DND-41 (cell line): Measurements from ENCODE around the gene ZXDC.

ENCODE experiments used
- ATAC-seq: fragments of 200-7000 bp; cut with Tn5 transposase; 3 replicates; pipeline ENCODE4 v1.9.1; 2021; ENCODE audit warnings: low read depth; ENCODE audit not compliant: insufficient read depth
- DNase-seq: peaks from one replicate; pipeline ENCODE4 v3.0.0-alpha.2; 2020
- H2AFZ ChIP-seq: 2 replicates; pipeline ENCODE4 v1.6.0; 2012; ENCODE audit warnings: low read depth, low read length
- H3K27ac ChIP-seq: 2 replicates; pipeline ENCODE4 v1.5.1; 2012; ENCODE audit warnings: low read length, inconsistent platforms
- H3K27me3 ChIP-seq: fragments of 200-600 bp; sonication (generic); 2 replicates; pipeline ENCODE4 v1.6.0; 2012; ENCODE audit warnings: low read length, mild to moderate bottlenecking, inconsistent platforms; ENCODE audit not compliant: insufficient read depth, poor library complexity
- H3K36me3 ChIP-seq: 2 replicates; pipeline ENCODE4 v1.5.1; 2012; ENCODE audit warnings: low read length, inconsistent platforms; ENCODE audit not compliant: insufficient read depth
- H3K4me1 ChIP-seq: 2 replicates; pipeline ENCODE4 v1.5.1; 2012; ENCODE audit warnings: mild to moderate bottlenecking, low read length; ENCODE audit not compliant: insufficient read depth
- H3K4me2 ChIP-seq: 2 replicates; pipeline ENCODE4 v1.6.0; 2012; ENCODE audit warnings: mild to moderate bottlenecking, moderate library complexity, low read length, inconsistent platforms; ENCODE audit not compliant: insufficient read depth
- H3K4me3 ChIP-seq, 2 experiments: fragments of 200-600 bp in 1 of 2; shearing (Covaris generic) in 1 of 2; 2 replicates each; pipeline ENCODE4 v1.5.1; 2012 to 2016; ENCODE audit warnings: inconsistent platforms in 2 of 2, low read length in 2 of 2, mild to moderate bottlenecking in 2 of 2, low read depth in 1 of 2, moderate library complexity in 1 of 2
- H3K79me2 ChIP-seq: 2 replicates; pipeline ENCODE4 v1.6.0; 2012; ENCODE audit warnings: low read length, inconsistent platforms; ENCODE audit not compliant: insufficient read depth
- H3K9ac ChIP-seq: 2 replicates; pipeline ENCODE4 v1.6.0; 2012; ENCODE audit warnings: low read depth, mild to moderate bottlenecking, inconsistent platforms, low read length, moderate library complexity
- H3K9me3 ChIP-seq: 2 replicates; pipeline ENCODE4 v1.5.1; 2012; ENCODE audit warnings: low read length, moderate library complexity, mild to moderate bottlenecking, inconsistent platforms; ENCODE audit not compliant: insufficient read depth, severe bottlenecking
- H4K20me1 ChIP-seq: 2 replicates; pipeline ENCODE4 v1.6.0; 2012; ENCODE audit warnings: low read length; ENCODE audit not compliant: insufficient read depth
- CTCF ChIP-seq: IDR thresholded peaks from 2 replicates; pipeline ENCODE4 v1.5.1; 2012; ENCODE audit warnings: borderline replicate concordance, low read length, moderate library complexity, mild to moderate bottlenecking; ENCODE audit not compliant: poor library complexity, severe bottlenecking; ENCODE audit errors: extremely low read depth
- EZH2 ChIP-seq: IDR thresholded peaks from 3 replicates; pipeline ENCODE4 v1.6.1; 2012; ENCODE audit warnings: borderline replicate concordance, low read depth, mild to moderate bottlenecking, moderate library complexity, low read length, inconsistent platforms; ENCODE audit not compliant: severe bottlenecking

ZXDC gene

GRCh38 chr3:126469479-126469878 lies 6.2 kb downstream of the ZXDC start:
- H3K9me3 ChIP-seq = no peaks in the 10 kb centered on the region
- no peak overlapping the region for H3K27ac ChIP-seq
- no peak for TF ChIP-seq CTCF
- TF ChIP-seq EZH2 = no peak
- no peaks in the 10 kb centered on the region for H3K27me3 ChIP-seq
- H3K4me3 ChIP-seq = no peak overlapping the region
- no peak for ATAC-seq
- no peak overlapping the region for H2AFZ ChIP-seq
- H3K79me2 ChIP-seq = peaks cover 95% of the 10 kb centered on the region
- H3K4me1 ChIP-seq = peaks cover 35% of the 10 kb centered on the region
- H3K36me3 ChIP-seq = peaks cover 93% of the 10 kb centered on the region
- no peak overlapping the region for H3K4me2 ChIP-seq
- no peak overlapping the region for H3K9ac ChIP-seq
- no peak for DNase-seq
- peaks cover 90% of the 10 kb centered on the region for H4K20me1 ChIP-seq

GRCh38 chr3:126468028-126468891 lies 7.4 kb downstream of the ZXDC start:
- Histone ChIP-seq H2AFZ (no peak overlapping the region), H3K4me1 (peaks cover 23% of the 10 kb centered on the region), H3K27ac (no peak overlapping the region), H3K79me2 (peaks cover 90% of the 10 kb centered on the region), H3K4me3 (no peak overlapping the region), H3K36me3 (peaks cover 98% of the 10 kb centered on the region), H3K9me3 (no peaks in the 10 kb centered on the region), H3K27me3 (no peaks in the 10 kb centered on the region), H4K20me1 (peaks cover 88% of the 10 kb centered on the region), H3K4me2 (no peak overlapping the region), H3K9ac (no peak overlapping the region)
- no peak for DNase-seq
- no peak for TF ChIP-seq EZH2
- ATAC-seq = no peak

- Histone ChIP-seq H3K36me3 (peaks cover 97% of the 10 kb centered on the region), H2AFZ (no peak overlapping the region), H3K9ac (no peak overlapping the region), H3K4me1 (peaks cover 16% of the 10 kb centered on the region), H3K4me3 (no peak overlapping the region), H3K27ac (no peak overlapping the region), H4K20me1 (peaks cover 83% of the 10 kb centered on the region), H3K4me2 (no peak overlapping the region), H3K79me2 (peaks cover 86% of the 10 kb centered on the region), H3K9me3 (no peaks in the 10 kb centered on the region), H3K27me3 (no peaks in the 10 kb centered on the region)
- ATAC-seq = no peak
- TF ChIP-seq CTCF (no peak), EZH2 (no peak)
- no peak for DNase-seq
Observed at GRCh38 chr3:126467611-126467955, 8.1 kb downstream of the ZXDC start.

- Histone ChIP-seq H3K27me3 (no peaks in the 10 kb centered on the region), H3K4me3 (no peak overlapping the region), H3K36me3 (peaks cover 97% of the 10 kb centered on the region), H3K4me2 (no peak overlapping the region), H3K27ac (no peak overlapping the region), H3K9me3 (no peaks in the 10 kb centered on the region), H3K4me1 (peaks cover 11% of the 10 kb centered on the region), H4K20me1 (peaks cover 83% of the 10 kb centered on the region), H3K9ac (no peak overlapping the region), H3K79me2 (peaks cover 86% of the 10 kb centered on the region), H2AFZ (no peak overlapping the region)
- TF ChIP-seq CTCF (no peak), EZH2 (no peak)
- DNase-seq (no peak), ATAC-seq (no peak)
Observed at GRCh38 chr3:126466886-126467610, 8.6 kb downstream of the ZXDC start.
